NCI-H526 (cell line): ENCODE results near the gene HLA-DQB2.
"Not testable (repeated sequence)": the region's sequence is repeated elsewhere in the genome, so short reads cannot be mapped to it uniquely, and the experiment has no call there.

Experiments used
- DNase-seq, 2 experiments: peaks; one replicate each; lab custom pipeline; 2025; lab: John Stamatoyannopoulos, UW

The HLA-DQB2 gene

DNA sequence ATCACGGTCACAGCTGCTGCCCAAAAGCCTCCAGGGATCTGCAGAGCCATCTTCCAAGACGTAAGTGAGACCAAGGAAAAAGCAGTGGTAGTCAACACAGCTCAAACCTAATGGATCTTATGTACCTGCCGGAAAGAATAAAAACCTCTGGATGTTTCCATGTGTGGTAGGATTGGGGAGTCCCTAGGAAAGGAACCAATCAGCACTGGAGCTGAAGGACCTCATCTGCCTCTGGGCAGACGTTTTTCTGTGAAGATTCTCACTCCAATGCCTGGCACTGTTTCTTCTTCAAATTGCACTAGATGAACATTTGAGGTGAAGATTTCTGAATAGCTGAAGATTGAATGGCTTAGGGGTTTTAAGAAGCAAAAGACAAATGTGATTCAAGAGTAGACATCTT, at the start of gene HLA-DQB2:
Gene HLA-DQB2, minus strand, starts transcription at position 112 of the 400 bp plus-strand sequence. Its CDS starts 62 bp downstream, at position 50.
- no peak for DNase-seq

DNA sequence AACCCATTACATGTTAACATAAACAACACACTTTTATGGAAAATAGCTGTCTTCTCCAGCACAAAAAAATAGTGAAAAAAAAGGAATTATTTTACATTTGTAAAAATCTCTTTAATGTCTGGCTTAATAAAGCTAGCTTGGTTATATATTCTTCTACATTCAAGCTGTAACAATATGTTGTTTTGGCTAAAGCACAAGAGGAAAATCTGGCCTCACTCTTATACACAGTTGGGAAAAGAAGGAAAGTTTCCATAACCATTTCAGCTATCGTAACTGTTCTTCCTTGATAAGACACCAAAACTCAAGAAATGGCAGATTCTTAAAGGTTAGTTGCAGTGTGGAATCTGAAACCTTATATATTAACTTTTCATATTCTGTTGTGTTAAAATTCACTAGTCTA, 45.8 kb upstream of the HLA-DQB2 start:
- DNase-seq, result no peak

DNA sequence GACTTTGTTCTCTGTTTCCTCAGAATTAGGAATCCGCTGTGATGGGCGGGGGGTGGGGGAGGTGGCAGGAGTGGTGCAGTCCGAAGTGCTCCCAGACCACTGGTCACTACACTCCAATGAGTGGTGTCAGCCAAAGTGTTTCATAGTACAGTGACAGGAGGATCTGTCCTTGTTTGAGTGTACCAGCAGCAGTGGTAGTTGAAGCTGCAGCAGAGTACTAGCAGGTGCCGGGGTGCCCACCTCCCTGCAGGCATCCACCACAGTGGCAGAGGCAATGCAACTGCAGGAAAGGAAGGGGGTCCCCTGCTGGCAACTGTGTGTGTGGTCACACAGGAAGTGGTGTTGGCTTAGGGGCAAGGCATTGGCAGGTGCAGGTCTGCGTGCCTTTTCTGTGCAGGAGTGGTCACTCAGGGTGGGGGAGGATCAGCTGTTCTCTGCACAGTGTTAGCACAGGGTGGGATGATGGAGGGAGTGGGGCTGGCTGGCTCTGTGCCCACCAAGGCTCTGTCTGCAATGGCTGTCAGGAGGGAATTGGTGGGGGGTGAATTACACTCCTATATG, 43.8 kb upstream of the HLA-DQB2 start:
- DNase-seq, result no peak

- not testable (repeated sequence) for DNase-seq
Observed at GRCh38 chr6:32805404-32805803, 42.1 kb upstream of the HLA-DQB2 start.

DNA sequence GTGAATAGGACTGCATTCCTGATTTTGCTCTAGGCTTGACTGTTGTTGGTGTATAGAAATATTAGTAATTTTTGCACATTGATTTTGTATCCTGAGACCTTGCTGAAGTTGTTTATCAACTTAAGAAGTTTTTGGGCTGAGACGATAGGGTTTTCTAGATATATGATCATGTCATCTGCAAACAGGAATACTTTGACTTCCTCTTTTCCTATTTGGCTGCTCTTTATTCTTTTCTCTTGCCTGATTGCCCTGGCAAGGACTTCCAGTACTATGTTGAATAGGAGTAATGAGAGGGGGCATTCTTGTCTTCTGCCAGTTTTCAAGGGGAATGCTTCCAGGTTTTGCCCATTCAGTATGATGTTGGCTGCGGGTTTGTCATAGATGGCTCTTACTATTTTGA, 40.1 kb upstream of the HLA-DQB2 start:
- DNase-seq, result no peak

DNA sequence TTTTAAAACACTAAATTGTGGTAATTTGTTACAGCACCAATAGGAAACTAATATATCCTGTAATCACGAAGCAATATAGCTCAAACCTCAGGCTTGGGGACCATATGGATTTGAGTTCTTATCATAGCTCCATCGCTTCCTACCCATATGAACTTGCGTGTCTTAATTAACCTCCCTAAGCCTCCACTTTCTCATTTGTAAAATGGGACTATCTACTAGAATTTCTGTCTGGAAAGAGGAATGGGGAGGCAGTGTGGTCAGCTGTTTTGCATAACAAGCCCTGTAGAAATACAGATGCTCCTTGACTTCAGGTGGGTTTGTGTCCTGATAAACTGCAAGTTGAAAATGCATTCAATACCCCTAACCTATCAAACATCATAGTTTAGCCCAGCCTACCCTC, 36.4 kb upstream of the HLA-DQB2 start:
- DNase-seq, result no peak

GRCh38 chr6:32799168-32799567, 35.8 kb upstream of the HLA-DQB2 start:
- no peak for DNase-seq

GRCh38 chr6:32796848-32797776, 33.8 kb upstream of the HLA-DQB2 start:
- peak in 1 of 2 experiments; percentile 63 for DNase-seq

DNA sequence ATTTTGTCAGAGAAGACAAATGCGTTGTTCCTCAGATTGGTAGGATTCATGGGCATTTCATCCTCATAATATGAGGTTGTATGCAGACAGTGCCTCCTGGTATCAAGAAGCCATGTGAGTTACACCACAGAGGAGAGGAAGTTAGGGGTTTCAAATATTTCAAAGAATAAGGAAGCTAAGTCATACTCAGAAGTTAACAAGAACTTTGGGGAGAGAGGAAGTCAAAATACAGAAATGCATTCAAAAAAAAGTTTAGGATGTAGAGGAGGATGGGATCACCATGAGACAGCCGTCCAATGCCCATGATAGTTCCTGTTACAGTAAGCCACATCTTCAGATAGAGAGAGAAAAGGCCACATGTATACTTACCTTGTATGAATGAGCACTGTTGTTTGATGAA, 31.2 kb upstream of the HLA-DQB2 start:
- no peak for DNase-seq

DNA sequence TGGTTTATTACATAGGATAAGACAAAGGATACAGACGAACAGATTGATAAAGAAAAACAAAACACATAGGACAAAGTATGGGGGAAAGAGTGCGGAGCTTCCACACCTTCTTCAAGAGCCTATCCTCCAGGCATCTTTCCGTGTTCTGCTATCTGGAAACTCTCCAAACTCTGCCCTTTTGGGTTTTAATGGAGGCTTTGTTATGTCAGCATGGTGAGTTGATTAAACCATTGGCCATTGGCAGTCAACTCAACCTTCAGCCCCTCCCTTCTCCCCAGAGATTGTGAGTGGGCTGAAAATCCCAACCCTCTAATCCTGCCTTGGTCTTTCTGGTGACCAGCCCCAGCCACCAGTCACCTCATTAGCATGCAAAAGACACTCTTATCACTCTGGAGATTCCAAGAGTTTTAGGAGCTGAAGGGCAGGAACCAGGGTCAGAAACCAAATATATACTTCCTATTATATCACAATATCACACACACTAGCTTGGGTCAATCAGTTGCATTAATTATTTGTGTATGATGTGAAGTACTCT, 29.6 kb upstream of the HLA-DQB2 start:
- DNase-seq, result no peak

DNA sequence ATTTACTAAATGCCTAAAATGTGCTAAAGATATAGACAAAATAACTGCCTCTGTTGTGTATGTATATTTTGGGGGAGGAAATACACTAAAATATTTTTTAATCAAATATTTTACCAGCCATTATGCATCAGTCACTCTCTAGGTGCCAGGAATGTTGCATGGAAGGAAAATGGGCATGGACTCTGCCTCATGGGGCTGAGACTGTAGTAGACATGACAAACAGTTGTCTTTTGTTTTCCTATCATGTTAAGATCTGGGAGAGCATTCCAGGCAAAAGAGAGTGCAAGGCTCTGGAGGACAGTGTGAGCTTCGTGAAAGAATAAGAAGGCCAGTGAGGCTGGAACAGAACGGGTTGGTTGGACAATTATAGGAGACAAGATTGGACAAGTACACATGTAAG, 27.0 kb upstream of the HLA-DQB2 start:
- DNase-seq, result no peak

DNA sequence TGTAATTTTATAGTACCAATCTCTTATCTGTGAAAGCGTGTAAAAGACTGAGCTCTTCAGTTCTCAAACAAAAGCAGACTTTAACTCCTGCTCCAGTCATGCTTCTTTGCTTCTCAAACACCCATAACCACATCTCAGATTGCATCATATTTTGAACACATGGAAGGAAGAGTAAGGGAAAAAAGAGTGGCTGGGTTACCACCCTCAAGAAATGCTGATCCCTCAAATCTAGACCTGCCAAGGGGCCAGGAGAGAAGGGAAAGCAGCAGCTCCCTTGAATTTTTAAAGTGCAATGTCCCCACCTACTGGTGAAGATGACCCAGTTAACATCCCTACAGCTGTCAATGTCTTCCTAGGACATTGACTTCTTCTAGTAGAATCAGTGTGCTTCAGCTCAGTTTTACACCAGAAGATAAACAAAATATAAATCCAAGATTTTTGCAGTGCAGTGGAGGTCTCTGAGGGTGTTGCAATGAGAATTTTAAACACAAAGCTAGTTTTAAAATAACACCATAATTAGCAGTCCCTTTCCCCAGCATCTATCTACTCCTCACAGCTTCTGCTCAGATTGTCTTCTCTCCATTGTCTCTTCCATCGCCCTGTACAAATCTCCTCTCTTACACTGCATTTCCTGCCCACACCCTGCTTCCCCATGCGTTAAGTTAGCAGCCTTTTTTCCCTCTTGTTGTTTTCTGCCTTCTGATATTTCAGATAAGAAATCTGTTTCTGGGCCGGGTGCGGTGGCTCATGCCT, 22.6 kb upstream of the HLA-DQB2 start:
- DNase-seq, result peak; percentile 29 to 63

GRCh38 chr6:32782923-32783322, 19.6 kb upstream of the HLA-DQB2 start:
- not testable (repeated sequence) for DNase-seq

DNA sequence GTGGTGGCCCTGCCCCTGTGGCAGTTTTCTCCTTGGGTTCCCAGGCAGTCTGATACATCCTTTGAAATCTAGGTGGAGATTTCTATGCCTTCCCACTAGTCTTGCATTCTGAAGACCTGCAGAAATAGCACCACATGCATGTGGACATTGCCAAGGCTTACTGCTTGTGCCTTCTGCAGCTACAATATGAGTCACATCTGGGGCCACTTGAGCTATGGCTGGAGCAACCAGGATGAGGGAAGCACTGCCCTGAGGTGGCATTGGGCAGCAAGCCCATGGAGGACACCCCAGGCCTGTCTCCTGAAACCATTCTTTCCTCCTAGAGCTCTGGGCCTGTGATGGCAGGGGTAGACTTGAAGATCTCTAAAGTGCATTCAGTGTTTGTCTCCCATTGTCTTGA, 15.7 kb upstream of the HLA-DQB2 start:
- no peak for DNase-seq

GRCh38 chr6:32775071-32775470, 11.7 kb upstream of the HLA-DQB2 start:
- no peak for DNase-seq

DNA sequence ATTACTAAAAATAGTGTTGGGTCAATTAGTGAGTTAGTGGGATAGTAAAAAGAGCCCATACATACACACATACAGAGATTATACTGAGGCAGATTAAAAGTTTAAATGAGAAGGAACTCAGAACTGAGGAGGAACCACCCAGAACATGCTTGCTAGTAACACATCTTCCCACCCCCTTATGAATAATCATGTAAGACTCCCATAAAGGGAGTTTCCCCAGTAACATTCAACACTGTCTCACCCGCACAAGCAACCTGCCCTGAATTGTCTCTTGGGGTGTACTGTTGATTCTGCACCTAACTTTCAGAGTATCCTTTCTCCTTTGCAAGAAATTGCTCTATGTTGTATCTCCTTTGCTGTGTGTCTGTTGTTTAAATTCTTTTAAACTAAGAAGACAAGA, 11.1 kb upstream of the HLA-DQB2 start:
- DNase-seq, result no peak

- DNase-seq, result no peak
Observed at GRCh38 chr6:32772656-32773055, 9.3 kb upstream of the HLA-DQB2 start.

DNA sequence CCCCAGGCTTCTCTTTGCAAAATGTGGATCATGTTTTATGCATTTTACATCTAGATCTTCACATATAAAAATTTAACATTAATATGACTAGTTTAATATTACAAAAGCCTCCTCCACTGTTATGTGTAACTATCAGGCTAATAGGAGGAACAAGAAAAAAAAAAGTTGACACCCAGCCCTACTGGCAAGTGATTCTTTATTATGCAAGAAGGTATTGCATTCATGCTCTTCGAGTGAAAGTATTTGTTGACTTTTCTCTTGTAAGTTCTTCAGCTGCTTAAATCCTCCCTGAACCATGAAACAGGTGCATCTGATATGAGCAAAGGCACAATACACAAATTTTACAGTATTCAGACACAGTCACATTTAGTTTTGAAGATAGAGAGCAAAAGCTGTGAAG, 716 bp upstream of the HLA-DQB2 start:
- no peak for DNase-seq

GRCh38 chr6:32761548-32761947, 1.8 kb downstream of the HLA-DQB2 start:
- DNase-seq, result no peak

DNA sequence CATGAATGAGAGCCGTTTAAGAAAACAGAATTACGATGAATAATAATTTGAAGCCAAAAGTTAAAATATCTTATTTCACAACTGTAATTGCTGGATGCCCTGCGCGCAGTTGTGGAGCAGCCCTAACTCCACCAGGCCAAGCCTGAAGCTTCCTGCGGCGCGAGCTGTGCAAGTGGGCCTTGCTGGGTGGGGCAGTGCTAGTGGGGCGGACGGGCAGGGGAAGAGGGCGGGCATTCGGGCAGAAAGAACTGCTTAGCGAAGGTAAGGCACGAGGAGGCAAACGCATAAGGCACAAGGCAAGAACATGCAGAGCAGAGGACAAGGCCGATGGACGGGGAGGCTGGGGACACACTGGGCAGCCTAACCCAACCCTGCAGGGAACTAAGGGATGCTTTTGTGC, 2.3 kb downstream of the HLA-DQB2 start:
- DNase-seq, result no peak

DNA sequence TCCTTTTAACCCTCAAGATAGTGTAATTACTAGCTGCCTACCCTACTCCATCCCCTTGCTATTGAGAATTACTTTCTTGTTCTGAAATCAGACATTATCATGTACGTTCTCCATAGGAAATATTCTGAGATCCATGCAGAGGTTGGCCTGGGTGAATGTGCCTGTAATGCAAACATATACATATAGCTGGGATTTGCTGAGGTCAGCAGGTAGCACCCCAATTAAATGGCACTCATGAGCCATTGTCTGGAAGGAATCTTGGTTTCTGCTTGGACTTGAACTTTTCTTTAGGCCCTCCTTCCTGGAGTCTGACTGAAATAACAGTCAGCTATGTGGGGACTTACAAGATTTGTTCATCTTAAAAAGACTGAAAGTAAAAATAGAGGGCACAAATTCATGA, 3.7 kb downstream of the HLA-DQB2 start:
- no peak for DNase-seq

GRCh38 chr6:32752580-32752979, 10.8 kb downstream of the HLA-DQB2 start:
- no peak for DNase-seq
